Smooth muscle cell of trachea (primary cell): ENCODE measurements around the gene LZTS2. TPM values are rescaled to one million over a fixed set of nuclear protein-coding genes. Genes with fewer than 3 reads are reported as not detected.

Source experiments
- total RNA-seq: library from RNA; depleted of rRNA; stranded (reverse); fragments of >200 nt; gene quantifications from 2 replicates; pipeline ENCODE4 v1.2.1, GENCODE V29; 2014

Gene LZTS2, protein sequence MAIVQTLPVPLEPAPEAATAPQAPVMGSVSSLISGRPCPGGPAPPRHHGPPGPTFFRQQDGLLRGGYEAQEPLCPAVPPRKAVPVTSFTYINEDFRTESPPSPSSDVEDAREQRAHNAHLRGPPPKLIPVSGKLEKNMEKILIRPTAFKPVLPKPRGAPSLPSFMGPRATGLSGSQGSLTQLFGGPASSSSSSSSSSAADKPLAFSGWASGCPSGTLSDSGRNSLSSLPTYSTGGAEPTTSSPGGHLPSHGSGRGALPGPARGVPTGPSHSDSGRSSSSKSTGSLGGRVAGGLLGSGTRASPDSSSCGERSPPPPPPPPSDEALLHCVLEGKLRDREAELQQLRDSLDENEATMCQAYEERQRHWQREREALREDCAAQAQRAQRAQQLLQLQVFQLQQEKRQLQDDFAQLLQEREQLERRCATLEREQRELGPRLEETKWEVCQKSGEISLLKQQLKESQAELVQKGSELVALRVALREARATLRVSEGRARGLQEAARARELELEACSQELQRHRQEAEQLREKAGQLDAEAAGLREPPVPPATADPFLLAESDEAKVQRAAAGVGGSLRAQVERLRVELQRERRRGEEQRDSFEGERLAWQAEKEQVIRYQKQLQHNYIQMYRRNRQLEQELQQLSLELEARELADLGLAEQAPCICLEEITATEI
- total RNA-seq, result 103 and 328 TPM in 2 replicates

DNA sequence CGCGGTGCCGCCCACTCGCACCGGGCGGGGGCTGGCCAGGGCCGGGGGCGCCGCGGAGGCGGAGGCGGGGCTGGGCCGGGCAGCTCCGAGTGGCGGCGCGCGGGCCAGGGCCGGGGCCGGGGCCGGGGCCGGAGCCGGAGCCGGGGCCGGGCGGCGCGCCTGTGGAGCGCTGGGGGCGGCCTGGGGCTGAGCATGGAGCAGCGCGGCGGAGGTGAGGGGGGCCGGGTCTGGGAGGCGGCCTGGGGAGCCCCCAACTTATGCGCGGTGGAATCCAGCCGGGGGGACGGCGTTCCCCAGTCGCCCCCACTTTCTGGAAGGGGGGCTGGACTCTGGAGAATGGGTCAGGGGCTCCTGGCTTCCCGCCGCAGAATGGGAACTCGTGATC, at the start of gene LZTS2:
LZTS2 (plus strand) TSS at position 67 of the 385 bp plus-strand sequence. CDS start 2,731 bp downstream, outside the sequence.

DNA sequence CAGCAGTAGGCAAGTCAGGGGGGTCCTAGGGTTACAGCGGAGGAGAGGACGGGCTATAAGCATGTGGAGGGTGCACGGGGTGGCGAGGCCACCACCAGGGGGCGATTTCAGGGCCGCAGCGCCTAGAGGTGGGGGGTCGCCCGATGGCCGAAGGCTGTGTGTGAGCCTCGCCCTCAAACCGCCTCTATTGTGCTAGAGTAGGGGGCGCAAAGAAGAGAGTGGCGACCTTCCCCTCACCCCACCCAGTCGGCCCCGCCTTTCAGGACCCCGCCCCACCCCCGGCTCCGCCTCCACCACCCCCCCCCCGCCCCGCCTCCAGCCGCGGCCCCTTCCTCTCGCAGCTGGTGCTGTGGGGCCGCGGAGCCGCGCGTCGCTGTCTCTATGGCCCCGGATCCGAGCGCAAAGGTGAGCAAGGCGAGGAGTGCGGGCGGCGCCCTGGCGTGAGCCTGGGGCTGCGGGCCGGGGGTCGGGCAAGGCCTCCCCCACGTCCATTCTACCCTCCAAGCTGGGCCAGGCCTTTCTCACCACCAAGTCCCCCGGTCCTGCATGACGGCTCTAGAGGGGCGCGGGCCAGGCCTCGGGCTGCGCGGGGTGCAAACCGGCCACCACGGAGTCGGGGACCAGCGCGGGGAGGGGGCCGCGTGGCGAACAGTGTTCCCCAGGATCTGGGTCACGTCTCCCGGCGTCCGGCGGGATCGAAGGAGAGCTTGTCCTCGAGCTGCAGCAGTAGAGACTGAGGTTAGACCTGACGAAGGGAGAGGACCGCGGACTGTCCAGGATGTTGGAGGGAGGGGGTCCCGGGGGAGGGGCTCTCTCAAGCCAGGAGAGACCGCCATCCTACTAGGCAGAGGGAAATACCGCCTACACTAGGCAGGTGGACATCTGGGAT, 30.2 kb upstream of the LZTS2 start, which contains the start of gene SEMA4G:
SEMA4G (plus strand) TSS at position 318 of the 889 bp plus-strand sequence. CDS start 3,409 bp downstream, outside the sequence.

DNA sequence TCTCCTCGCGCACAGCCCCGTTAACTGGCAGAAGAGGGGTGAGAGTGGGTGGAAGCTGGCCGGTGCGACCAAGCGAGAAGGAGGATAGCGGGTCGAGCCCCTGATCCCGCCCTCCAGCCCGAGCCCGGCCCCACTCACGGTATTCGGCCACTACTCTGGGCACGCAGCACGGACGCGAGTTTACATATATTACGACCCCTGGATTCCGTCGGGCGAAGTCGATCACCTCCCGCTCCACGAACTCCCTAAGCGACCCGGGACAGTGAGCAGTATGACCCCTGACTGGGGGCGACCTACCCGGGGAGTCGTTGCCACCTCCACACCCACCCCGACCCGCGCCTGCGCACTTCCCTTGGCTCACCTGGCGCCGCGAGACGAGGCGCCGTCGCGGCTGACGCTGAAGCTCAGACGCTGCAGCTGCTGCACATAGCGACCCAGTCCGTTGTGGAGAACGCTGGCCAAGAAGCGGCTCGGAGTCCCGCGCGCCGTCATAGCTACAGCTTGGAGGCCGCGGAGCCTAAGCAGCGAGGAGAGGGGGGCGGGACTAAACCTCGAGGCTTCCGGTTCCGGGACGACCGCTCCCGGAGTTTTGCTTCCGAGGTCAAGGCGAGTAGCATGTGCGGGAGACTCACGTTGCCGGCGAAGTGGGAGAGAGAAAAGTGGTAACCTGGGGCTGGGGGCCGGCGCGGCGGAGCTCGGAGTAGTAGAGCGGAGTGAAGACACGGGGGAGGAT, 12.5 kb upstream of the LZTS2 start, which contains the start of the genes MRPL43 and TWNK:
MRPL43 (minus strand) TSS at position 546 of the 733 bp plus-strand sequence; CDS start at position 492, 54 bp downstream.
TWNK (plus strand) TSS at position 592 of the 733 bp plus-strand sequence. CDS start 668 bp downstream, outside the sequence.

DNA sequence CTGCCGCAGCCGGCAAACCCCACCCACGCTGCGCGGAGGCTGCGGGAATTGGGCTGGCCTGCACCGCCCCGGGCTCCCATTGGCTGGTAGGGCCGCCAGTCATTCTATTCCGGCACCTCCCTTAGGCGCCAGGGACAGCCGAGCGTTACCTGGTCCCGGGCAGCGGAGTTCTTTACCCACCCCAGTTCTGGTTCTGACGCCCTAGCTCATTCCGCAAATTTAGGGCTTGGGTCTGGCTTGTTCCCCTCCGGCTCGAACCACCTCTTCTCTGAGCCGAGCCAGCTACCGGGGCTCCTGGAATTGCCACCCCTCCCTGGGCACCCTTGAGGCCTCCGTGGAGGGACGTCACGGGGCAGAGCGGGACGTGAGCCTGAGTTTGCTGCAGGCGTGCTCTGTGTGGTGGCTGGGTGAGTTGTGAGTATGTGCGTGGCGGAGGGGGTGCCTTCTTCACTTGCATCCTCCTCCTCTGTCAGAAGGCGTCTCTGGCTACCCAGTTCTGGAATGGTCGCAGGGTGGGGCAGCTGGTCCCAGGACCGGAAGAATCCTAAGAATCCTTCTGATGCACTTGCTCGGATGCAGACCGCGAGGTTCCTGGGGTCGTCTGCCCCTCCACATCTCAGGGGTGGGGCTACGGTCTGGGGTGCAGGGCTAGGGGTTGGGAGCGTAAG, 31.7 kb downstream of the LZTS2 start, which contains the start of the genes PDZD7 and SFXN3:
PDZD7 (minus strand) TSS at position 2 of the 668 bp plus-strand sequence. CDS start 910 bp downstream, outside the sequence.
SFXN3 (plus strand) TSS at position 107 of the 668 bp plus-strand sequence. CDS start 3,461 bp downstream, outside the sequence.

Other genes starting within 250 kb of the LZTS2 start
- 36.9 and 37.5 TPM in 2 replicates for gene SLF2, start 86.8 kb upstream of the LZTS2 start, total RNA-seq
- gene SEMA4G, start 30.3 kb upstream of the LZTS2 start, total RNA-seq, result 1.0 and 2.3 TPM in 2 replicates
- gene MRPL43, start 12.3 kb upstream of the LZTS2 start, total RNA-seq, result 64.7 and 71.1 TPM in 2 replicates
- 2.9 and 3.6 TPM in 2 replicates for gene TWNK, start 12.3 kb upstream of the LZTS2 start, total RNA-seq
- gene PDZD7, start 31.3 kb downstream of the LZTS2 start, total RNA-seq, result 1.6 and 2.5 TPM in 2 replicates
- 88.8 and 94.4 TPM in 2 replicates for gene SFXN3, start 31.4 kb downstream of the LZTS2 start, total RNA-seq
- gene KAZALD1, start 62.2 kb downstream of the LZTS2 start, total RNA-seq, result 39.0 and 58.2 TPM in 2 replicates
- not detected in 2 replicates for gene TLX1, start 131.5 kb downstream of the LZTS2 start, total RNA-seq
- gene LBX1, start 229.7 kb downstream of the LZTS2 start, total RNA-seq, result not detected in 2 replicates